Liver (tissue), 9 donors: Measurements from ENCODE around the gene RABL6. TPM values are rescaled to one million over a fixed set of nuclear protein-coding genes. Genes with fewer than 3 reads are reported as not detected.

ENCODE experiments used
- DNase-seq: peaks from one replicate; pipeline ENCODE4 v3.0.0-alpha.2; 2017; ENCODE audit warnings: low spot score
- H3K27ac ChIP-seq, 2 donors: one replicate each; pipeline ENCODE4 v1.7.0; 2013; ENCODE audit warnings: inconsistent platforms in 2 of 2, low read length in 2 of 2, control low read depth in 1 of 2, low read depth in 1 of 2, mild to moderate bottlenecking in 1 of 2
- H3K27me3 ChIP-seq, 4 donors: one replicate each; pipeline versions ENCODE4 v1.6.1 to v1.7.0; 2013; ENCODE audit warnings: low read length in 3 of 4, inconsistent platforms in 1 of 4, mild to moderate bottlenecking in 1 of 4, moderate library complexity in 1 of 4; ENCODE audit not compliant: control insufficient read depth in 4 of 4, insufficient read depth in 4 of 4
- H3K36me3 ChIP-seq, 4 donors: one replicate each; pipeline versions ENCODE4 v1.6.1 to v1.7.0; 2013; ENCODE audit warnings: low read length in 3 of 4, mild to moderate bottlenecking in 3 of 4, low read depth in 1 of 4, moderate library complexity in 1 of 4; ENCODE audit not compliant: control insufficient read depth in 4 of 4, insufficient read depth in 3 of 4
- H3K4me1 ChIP-seq, 4 donors: one replicate each; pipeline versions ENCODE4 v1.6.1 to v1.7.0; 2013; ENCODE audit warnings: low read length in 3 of 4, mild to moderate bottlenecking in 3 of 4, moderate library complexity in 1 of 4; ENCODE audit not compliant: control insufficient read depth in 4 of 4, insufficient read depth in 4 of 4
- H3K4me3 ChIP-seq, 3 donors: one replicate each; pipeline versions ENCODE4 v1.6.1 to v1.7.0; 2013; ENCODE audit warnings: low read length in 3 of 3, control low read depth in 1 of 3, low read depth in 1 of 3, mild to moderate bottlenecking in 1 of 3
- H3K9ac ChIP-seq, 2 donors: one replicate each; pipeline ENCODE4 v1.7.0; 2013; ENCODE audit warnings: low read length in 2 of 2, mild to moderate bottlenecking in 2 of 2, moderate library complexity in 2 of 2, control low read depth in 1 of 2, low read depth in 1 of 2
- H3K9me3 ChIP-seq, 4 donors: one replicate each; pipeline versions ENCODE4 v1.6.1 to v1.7.0; 2013; ENCODE audit warnings: low read length in 3 of 4; ENCODE audit not compliant: control insufficient read depth in 4 of 4
- EGR1 ChIP-seq, 2 donors: IDR thresholded peaks; 2 replicates each; pipeline ENCODE4 v1.6.1; 2016 to 2018; ENCODE audit warnings: antibody characterized with exemption in 2 of 2, low read depth in 2 of 2
- FOXA1 ChIP-seq: IDR thresholded peaks from 2 replicates; pipeline ENCODE4 v1.6.1; 2016; ENCODE audit warnings: antibody characterized with exemption
- FOXA2 ChIP-seq: IDR thresholded peaks from 2 replicates; pipeline ENCODE4 v1.6.1; 2016; ENCODE audit warnings: antibody characterized with exemption
- GABPA ChIP-seq, 2 donors: IDR thresholded peaks in 1 of 2; conservative IDR thresholded peaks in 1 of 2; 2 replicates each; pipeline ENCODE4 v1.6.1; 2016; ENCODE audit warnings: antibody characterized with exemption in 2 of 2, mild to moderate bottlenecking in 1 of 2, moderate library complexity in 1 of 2
- HNF4A ChIP-seq, 2 donors: conservative IDR thresholded peaks; 2 replicates each; pipeline ENCODE4 v1.6.1; 2016; ENCODE audit warnings: antibody characterized with exemption in 2 of 2, mild to moderate bottlenecking in 2 of 2
- HNF4G ChIP-seq: IDR thresholded peaks from 2 replicates; pipeline ENCODE4 v1.6.1; 2016; ENCODE audit warnings: antibody characterized with exemption
- JUND ChIP-seq, 2 donors: IDR thresholded peaks; 2 replicates each; pipeline ENCODE4 v1.6.1; 2016; ENCODE audit warnings: antibody characterized with exemption in 2 of 2
- NR2F2 ChIP-seq: IDR thresholded peaks from 2 replicates; pipeline ENCODE4 v1.6.1; 2016; ENCODE audit warnings: antibody characterized with exemption
- RAD21 ChIP-seq, 2 donors: IDR thresholded peaks; 2 replicates each; pipeline ENCODE4 v1.6.1; 2016; ENCODE audit warnings: antibody characterized with exemption in 2 of 2, mild to moderate bottlenecking in 2 of 2
- RXRA ChIP-seq, 2 donors: IDR thresholded peaks; 2 replicates each; pipeline ENCODE4 v1.6.1; 2017 to 2018; ENCODE audit warnings: antibody characterized with exemption in 2 of 2, mild to moderate bottlenecking in 1 of 2
- SP1 ChIP-seq: IDR thresholded peaks from 2 replicates; pipeline ENCODE4 v1.6.1; 2018; ENCODE audit warnings: antibody characterized with exemption, mild to moderate bottlenecking
- TAF1 ChIP-seq: conservative IDR thresholded peaks from 2 replicates; pipeline ENCODE4 v1.6.1; 2016; ENCODE audit warnings: antibody characterized with exemption, mild to moderate bottlenecking
- YY1 ChIP-seq: IDR thresholded peaks from 2 replicates; pipeline ENCODE4 v1.6.1; 2016; ENCODE audit warnings: antibody characterized with exemption, mild to moderate bottlenecking
- WGBS: extraction: QIAGEN DNeasy Blood & Tissue Kit; methylation state at CpG from one replicate; pipeline ENCODE4 v1.1.7; 2013; 5-methylcytosine and 5-hydroxymethylcytosine counted together
- polyA plus RNA-seq, 2 donors: library from polyadenylated mRNA; stranded (reverse) in 1 of 2; unstranded in 1 of 2; fragments of 200-250 nt in 1 of 2; fragments of >200 nt in 1 of 2; fragmentation: Nextera tagmentation in 1 of 2; extraction: Ambion mirVana in 1 of 2; gene quantifications; one replicate each; pipeline versions ENCODE4 v1.2.1 to v1.2.3, GENCODE V29; 2013 to 2015
- total RNA-seq, 2 donors: library from RNA; depleted of rRNA; stranded (reverse); fragments of >200 nt; gene quantifications; one replicate each; pipeline ENCODE4 v1.2.3, GENCODE V29; 2014
- TF ChIP-seq, protein P1 (sequence below): fragments of 150-350 bp; IDR thresholded peaks from 2 replicates; pipeline ENCODE4 v1.5.1; 2017; ENCODE audit warnings: improper control_type of control experiment, low read depth, low read length; ENCODE audit not compliant: missing input control
- TF ChIP-seq, protein P2 (sequence below): IDR thresholded peaks from 2 replicates; pipeline ENCODE4 v1.6.1; 2016; ENCODE audit warnings: antibody characterized with exemption
- TF ChIP-seq, protein P3 (sequence below): IDR thresholded peaks from 2 replicates; pipeline ENCODE4 v1.6.1; 2016; ENCODE audit warnings: antibody characterized with exemption
- TF ChIP-seq, protein P4 (sequence below): IDR thresholded peaks from 2 replicates; pipeline ENCODE4 v1.6.1; 2016; ENCODE audit warnings: antibody characterized with exemption, mild to moderate bottlenecking
- TF ChIP-seq, protein P5 (sequence below): IDR thresholded peaks from 2 replicates; pipeline ENCODE4 v1.6.1; 2016; ENCODE audit warnings: antibody characterized with exemption
- donor health status: healthy.
- donor health status: healthy.
- donor health status: healthy.
- donor health status: healthy.
- donor health status: healthy.

RABL6 gene
- total and polyA plus RNA-seq, 4 donors: 3.6 to 32.6 (median 10.7) TPM

DNA sequence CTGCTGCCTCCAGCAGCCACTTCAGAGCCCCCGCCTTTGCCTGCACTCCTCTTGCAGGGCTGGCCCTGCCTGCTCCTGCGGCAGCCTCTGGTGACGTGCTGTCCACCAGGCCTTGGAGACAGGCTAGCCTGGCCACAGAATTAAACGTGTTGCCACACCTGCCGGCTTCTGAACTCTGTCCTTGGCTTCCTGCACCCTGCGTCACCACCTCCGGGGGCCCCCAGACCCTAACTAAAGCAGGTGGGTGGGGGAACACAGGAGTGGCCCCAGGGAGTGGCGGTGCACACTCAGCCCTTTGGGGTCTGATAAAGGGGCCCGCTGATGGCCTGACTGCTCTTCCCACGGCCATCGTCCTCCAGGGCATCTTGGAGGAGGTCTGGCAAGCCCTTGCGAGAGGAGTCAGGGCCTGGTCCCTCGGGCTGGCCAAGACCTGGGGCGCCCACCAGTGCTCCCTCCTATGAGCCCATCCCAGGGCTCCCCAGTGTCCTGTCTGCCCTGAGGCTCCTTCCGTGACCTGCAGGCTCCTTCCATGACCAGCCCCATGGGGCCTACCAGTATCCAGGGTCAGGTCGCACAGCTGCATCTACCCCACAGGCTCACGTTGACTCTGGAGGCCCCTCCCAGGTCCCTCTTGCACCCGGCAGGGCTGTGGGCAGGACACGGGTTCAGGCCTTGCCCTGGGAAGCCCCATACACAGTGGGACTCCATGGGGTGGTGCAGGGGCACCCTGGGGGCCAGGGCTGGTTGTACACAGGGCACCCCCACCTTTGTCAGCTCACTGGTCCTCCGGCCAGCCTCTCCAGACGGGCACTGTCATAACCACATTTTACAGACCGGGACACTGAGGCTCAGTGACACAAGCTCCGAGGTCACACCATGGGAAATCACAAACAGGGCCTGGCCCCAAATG, 43.4 kb downstream of the RABL6 start (continued):
- TF ChIP-seq, protein P1, sequence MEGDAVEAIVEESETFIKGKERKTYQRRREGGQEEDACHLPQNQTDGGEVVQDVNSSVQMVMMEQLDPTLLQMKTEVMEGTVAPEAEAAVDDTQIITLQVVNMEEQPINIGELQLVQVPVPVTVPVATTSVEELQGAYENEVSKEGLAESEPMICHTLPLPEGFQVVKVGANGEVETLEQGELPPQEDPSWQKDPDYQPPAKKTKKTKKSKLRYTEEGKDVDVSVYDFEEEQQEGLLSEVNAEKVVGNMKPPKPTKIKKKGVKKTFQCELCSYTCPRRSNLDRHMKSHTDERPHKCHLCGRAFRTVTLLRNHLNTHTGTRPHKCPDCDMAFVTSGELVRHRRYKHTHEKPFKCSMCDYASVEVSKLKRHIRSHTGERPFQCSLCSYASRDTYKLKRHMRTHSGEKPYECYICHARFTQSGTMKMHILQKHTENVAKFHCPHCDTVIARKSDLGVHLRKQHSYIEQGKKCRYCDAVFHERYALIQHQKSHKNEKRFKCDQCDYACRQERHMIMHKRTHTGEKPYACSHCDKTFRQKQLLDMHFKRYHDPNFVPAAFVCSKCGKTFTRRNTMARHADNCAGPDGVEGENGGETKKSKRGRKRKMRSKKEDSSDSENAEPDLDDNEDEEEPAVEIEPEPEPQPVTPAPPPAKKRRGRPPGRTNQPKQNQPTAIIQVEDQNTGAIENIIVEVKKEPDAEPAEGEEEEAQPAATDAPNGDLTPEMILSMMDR: no peak

DNA sequence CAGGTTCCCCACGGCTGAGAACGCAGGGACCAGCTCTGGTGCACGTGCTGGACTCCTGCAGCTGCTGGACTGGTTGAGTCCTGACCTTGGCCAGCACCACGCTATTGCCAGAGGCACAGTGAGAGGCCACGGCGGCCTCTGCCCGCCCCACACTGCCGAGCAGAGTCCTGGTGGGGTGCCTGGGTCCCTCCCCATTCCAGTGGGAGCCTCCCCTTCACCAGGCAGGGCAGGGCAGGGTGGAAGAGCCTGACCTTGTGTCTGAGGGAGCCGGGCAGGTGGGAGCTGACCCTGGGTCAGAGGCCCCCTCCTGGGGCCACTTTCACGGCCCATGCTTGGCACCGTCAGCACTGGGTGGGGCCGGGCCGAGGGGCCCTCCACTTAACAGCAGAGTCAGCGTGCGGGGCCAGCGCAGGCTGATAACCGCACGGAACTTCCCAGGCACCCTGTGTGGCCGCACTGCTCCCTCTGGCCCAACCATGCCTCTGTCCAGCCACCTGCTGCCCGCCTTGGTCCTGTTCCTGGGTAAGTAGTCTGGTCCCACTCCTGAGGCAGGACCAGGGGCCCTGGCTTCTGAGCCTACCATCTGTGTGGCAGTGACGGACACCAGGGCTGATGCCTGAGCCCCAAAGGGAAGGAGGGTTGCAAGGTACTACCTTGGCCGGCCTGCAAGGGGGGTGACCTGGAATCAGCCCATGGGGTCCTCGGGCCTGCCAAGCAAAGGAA, 44.4 kb downstream of the RABL6 start, which contains the start of gene MAMDC4:
MAMDC4 (plus strand) TSS at position 406 of the 723 bp plus-strand sequence; CDS start at position 477, 71 bp downstream.
- Histone ChIP-seq H3K27me3 (no peaks in the 10 kb centered on the region), H3K4me3 (peak within 1 kb of the TSS in 1 of 3 donors; percentile 14), H3K9ac (peak within 1 kb of the TSS; percentile 9 to 21), H3K27ac (peak within 1 kb of the TSS; percentile 77 to 83), H3K4me1 (peaks cover 20 to 57% (median 37%) of the 10 kb centered on the region in 4 donors), H3K9me3 (no peaks in the 10 kb centered on the region), H3K36me3 (peaks cover 0 to 4% (median 0%) of the 10 kb centered on the region in 4 donors)
- 46% methylated on average over 23 of the region's 23 CpGs for WGBS
- TF ChIP-seq, protein P2, sequence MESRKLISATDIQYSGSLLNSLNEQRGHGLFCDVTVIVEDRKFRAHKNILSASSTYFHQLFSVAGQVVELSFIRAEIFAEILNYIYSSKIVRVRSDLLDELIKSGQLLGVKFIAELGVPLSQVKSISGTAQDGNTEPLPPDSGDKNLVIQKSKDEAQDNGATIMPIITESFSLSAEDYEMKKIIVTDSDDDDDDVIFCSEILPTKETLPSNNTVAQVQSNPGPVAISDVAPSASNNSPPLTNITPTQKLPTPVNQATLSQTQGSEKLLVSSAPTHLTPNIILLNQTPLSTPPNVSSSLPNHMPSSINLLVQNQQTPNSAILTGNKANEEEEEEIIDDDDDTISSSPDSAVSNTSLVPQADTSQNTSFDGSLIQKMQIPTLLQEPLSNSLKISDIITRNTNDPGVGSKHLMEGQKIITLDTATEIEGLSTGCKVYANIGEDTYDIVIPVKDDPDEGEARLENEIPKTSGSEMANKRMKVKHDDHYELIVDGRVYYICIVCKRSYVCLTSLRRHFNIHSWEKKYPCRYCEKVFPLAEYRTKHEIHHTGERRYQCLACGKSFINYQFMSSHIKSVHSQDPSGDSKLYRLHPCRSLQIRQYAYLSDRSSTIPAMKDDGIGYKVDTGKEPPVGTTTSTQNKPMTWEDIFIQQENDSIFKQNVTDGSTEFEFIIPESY: no peak
- TF ChIP-seq HNF4A (conservative IDR thresholded peaks at IDR 0.05) (peak; percentile 87 to 92), SP1 (peak; percentile 83), HNF4G (peak; percentile 30), GABPA (IDR thresholded peaks at IDR 0.05 in 1 of 2, conservative IDR thresholded peaks at IDR 0.05 in 1 of 2) (no peak), RXRA (IDR thresholded peaks at IDR 0.05) (peak; percentile 80 to 95), EGR1 (IDR thresholded peaks at IDR 0.05; ENCODE audit: low read depth in 2 of 2) (no peak), JUND (IDR thresholded peaks at IDR 0.05) (no peak), NR2F2 (no peak), TAF1 (no peak), FOXA2 (no peak), FOXA1 (no peak), RAD21 (IDR thresholded peaks at IDR 0.05) (peak; percentile 41 to 53), YY1 (peak; percentile 69)
- TF ChIP-seq, protein P3, sequence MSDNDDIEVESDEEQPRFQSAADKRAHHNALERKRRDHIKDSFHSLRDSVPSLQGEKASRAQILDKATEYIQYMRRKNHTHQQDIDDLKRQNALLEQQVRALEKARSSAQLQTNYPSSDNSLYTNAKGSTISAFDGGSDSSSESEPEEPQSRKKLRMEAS: no peak
- TF ChIP-seq, protein P4, sequence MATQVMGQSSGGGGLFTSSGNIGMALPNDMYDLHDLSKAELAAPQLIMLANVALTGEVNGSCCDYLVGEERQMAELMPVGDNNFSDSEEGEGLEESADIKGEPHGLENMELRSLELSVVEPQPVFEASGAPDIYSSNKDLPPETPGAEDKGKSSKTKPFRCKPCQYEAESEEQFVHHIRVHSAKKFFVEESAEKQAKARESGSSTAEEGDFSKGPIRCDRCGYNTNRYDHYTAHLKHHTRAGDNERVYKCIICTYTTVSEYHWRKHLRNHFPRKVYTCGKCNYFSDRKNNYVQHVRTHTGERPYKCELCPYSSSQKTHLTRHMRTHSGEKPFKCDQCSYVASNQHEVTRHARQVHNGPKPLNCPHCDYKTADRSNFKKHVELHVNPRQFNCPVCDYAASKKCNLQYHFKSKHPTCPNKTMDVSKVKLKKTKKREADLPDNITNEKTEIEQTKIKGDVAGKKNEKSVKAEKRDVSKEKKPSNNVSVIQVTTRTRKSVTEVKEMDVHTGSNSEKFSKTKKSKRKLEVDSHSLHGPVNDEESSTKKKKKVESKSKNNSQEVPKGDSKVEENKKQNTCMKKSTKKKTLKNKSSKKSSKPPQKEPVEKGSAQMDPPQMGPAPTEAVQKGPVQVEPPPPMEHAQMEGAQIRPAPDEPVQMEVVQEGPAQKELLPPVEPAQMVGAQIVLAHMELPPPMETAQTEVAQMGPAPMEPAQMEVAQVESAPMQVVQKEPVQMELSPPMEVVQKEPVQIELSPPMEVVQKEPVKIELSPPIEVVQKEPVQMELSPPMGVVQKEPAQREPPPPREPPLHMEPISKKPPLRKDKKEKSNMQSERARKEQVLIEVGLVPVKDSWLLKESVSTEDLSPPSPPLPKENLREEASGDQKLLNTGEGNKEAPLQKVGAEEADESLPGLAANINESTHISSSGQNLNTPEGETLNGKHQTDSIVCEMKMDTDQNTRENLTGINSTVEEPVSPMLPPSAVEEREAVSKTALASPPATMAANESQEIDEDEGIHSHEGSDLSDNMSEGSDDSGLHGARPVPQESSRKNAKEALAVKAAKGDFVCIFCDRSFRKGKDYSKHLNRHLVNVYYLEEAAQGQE: peak; percentile 74
- TF ChIP-seq, protein P5, sequence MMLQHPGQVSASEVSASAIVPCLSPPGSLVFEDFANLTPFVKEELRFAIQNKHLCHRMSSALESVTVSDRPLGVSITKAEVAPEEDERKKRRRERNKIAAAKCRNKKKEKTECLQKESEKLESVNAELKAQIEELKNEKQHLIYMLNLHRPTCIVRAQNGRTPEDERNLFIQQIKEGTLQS: no peak
- TF ChIP-seq, protein P1: no peak
- DNase-seq: no peak
